ENCODE results near the gene NPFFR1. TPM values are rescaled to one million over a fixed set of nuclear protein-coding genes. Genes with fewer than 3 reads are reported as not detected.

Gene NPFFR1
- total and polyA plus RNA-seq, 8 donors: under 0.01 to 0.03 (median 0.03) TPM; not detected in 4

DNA sequence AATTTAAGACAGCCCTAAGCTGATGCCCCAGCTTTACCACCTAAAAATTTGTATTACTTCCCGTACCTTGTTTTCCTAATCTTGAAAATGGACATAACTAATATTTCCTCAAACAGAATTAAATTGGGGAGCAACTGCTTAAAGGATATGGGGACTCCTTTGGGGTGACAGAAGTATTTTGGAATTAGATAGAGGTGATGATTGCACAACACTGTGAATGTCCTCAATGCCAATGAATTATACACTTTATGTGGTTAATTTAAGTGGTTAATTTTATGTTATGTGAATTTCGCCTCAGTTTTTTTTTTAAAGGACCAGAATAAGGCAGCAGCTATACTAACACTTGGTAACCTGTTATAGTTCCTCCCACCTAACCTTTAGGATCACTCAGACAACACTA is 19.9 kb upstream of the NPFFR1 start:
- Histone ChIP-seq H3K4me3 (no peak overlapping the region), H3K27ac (no peak overlapping the region), H3K9me3 (no peaks in the 10 kb centered on the region), H3K4me1 (no peaks in the 10 kb centered on the region), H3K36me3 (no peaks in the 10 kb centered on the region), H3K27me3 (no peaks in the 10 kb centered on the region)
- intact Hi-C loops (cut with DNase I): no loop called here
- TF ChIP-seq, protein P1, sequence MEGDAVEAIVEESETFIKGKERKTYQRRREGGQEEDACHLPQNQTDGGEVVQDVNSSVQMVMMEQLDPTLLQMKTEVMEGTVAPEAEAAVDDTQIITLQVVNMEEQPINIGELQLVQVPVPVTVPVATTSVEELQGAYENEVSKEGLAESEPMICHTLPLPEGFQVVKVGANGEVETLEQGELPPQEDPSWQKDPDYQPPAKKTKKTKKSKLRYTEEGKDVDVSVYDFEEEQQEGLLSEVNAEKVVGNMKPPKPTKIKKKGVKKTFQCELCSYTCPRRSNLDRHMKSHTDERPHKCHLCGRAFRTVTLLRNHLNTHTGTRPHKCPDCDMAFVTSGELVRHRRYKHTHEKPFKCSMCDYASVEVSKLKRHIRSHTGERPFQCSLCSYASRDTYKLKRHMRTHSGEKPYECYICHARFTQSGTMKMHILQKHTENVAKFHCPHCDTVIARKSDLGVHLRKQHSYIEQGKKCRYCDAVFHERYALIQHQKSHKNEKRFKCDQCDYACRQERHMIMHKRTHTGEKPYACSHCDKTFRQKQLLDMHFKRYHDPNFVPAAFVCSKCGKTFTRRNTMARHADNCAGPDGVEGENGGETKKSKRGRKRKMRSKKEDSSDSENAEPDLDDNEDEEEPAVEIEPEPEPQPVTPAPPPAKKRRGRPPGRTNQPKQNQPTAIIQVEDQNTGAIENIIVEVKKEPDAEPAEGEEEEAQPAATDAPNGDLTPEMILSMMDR (IDR thresholded peaks at IDR 0.05): no peak
- FAIRE-seq (no peak), DNase-seq (no peak), ATAC-seq (no peak)
- WGBS, 2 donors: 78 to 82% methylated on average over 2 of the region's 2 CpGs

GRCh38 chr10:70302292-70302691 is 18.5 kb upstream of the NPFFR1 start:
- WGBS, 2 donors: 74 to 77% methylated on average over 3 of the region's 3 CpGs
- DNase-seq: no peak
- Histone ChIP-seq H3K27me3 (no peaks in the 10 kb centered on the region), H3K4me3 (no peak overlapping the region), H3K4me1 (peaks cover 0 to under 1% (median 0%) of the 10 kb centered on the region in 3 donors), H3K27ac (peak overlapping the region in 1 of 4 donors; percentile 8), H3K9me3 (no peaks in the 10 kb centered on the region), H3K36me3 (no peaks in the 10 kb centered on the region)
- no peak for FAIRE-seq
- intact Hi-C loops (cut with DNase I): no loop called here
- TF ChIP-seq, protein P1 (IDR thresholded peaks at IDR 0.05): no peak
- ATAC-seq: peak in 3 of 4 donors; percentile 40 to 77 (median 72)

GRCh38 chr10:70300908-70301597 is 17.2 kb upstream of the NPFFR1 start:
- H3K27ac ChIP-seq: no peak overlapping the region
- intact Hi-C loops (cut with DNase I): no loop called here
- DNase-seq: no peak

DNA sequence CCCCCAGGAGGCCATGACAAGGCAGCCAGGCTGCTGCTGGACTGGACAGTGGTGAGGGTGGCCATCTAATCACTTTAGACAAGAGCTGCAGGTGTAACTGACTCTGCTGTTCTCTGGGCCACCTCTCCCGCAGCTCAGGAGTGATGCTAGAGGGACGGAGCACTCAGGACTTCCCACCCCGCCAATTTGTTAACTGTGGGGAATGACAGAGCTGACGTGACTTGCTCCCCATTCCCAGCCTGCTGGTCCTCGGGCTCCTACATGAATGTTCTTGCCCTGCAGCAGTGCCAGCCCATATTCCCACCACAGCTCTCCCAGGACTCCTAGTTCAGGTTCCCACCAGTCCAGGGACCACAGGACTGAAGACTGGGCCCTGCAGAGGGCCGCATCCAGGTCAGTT is 16.7 kb upstream of the NPFFR1 start:
- ATAC-seq (no peak), FAIRE-seq (no peak), DNase-seq (no peak)
- Histone ChIP-seq H3K4me3 (no peak overlapping the region), H3K36me3 (no peaks in the 10 kb centered on the region), H3K27me3 (no peaks in the 10 kb centered on the region), H3K4me1 (peaks cover 0 to 7% (median 0%) of the 10 kb centered on the region in 3 donors), H3K9me3 (no peaks in the 10 kb centered on the region), H3K27ac (no peak overlapping the region)
- TF ChIP-seq, protein P1 (IDR thresholded peaks at IDR 0.05): no peak
- WGBS, 2 donors: 90 to 94% methylated on average over 6 of the region's 6 CpGs
- intact Hi-C loops (cut with DNase I): no loop called here

More at GRCh38 chr10:70300908-70301597, 17.2 kb upstream of the NPFFR1 start:
- H3K4me1 ChIP-seq: peaks cover 0 to 7% (median 0%) of the 10 kb centered on the region in 3 donors
- ATAC-seq: no peak
- no peak for FAIRE-seq
- TF ChIP-seq, protein P1 (IDR thresholded peaks at IDR 0.05): no peak
- H3K9me3 ChIP-seq: no peaks in the 10 kb centered on the region
- H3K4me3 ChIP-seq: no peak overlapping the region
- H3K27me3 ChIP-seq: no peaks in the 10 kb centered on the region
- 94 to 95% methylated on average over 19 of the region's 19 CpGs for WGBS, 2 donors
- no peaks in the 10 kb centered on the region for H3K36me3 ChIP-seq

GRCh38 chr10:70299876-70300275 is 16.1 kb upstream of the NPFFR1 start:
- intact Hi-C loops (cut with DNase I): no loop called here
- ATAC-seq: no peak
- WGBS, 2 donors: 92% methylated on average over 7 of the region's 7 CpGs
- Histone ChIP-seq H3K36me3 (no peaks in the 10 kb centered on the region), H3K4me1 (peaks cover 0 to 7% (median 0%) of the 10 kb centered on the region in 3 donors), H3K27ac (no peak overlapping the region), H3K27me3 (no peaks in the 10 kb centered on the region), H3K9me3 (no peaks in the 10 kb centered on the region), H3K4me3 (no peak overlapping the region)
- TF ChIP-seq, protein P1 (IDR thresholded peaks at IDR 0.05): no peak
- no peak for FAIRE-seq
- no peak for DNase-seq
